DMS79 (cell line): ENCODE results near the gene ZNF148.

Source experiments
- DNase-seq: peaks from one replicate; lab custom pipeline; 2025; lab: John Stamatoyannopoulos, UW

Gene ZNF148

DNA sequence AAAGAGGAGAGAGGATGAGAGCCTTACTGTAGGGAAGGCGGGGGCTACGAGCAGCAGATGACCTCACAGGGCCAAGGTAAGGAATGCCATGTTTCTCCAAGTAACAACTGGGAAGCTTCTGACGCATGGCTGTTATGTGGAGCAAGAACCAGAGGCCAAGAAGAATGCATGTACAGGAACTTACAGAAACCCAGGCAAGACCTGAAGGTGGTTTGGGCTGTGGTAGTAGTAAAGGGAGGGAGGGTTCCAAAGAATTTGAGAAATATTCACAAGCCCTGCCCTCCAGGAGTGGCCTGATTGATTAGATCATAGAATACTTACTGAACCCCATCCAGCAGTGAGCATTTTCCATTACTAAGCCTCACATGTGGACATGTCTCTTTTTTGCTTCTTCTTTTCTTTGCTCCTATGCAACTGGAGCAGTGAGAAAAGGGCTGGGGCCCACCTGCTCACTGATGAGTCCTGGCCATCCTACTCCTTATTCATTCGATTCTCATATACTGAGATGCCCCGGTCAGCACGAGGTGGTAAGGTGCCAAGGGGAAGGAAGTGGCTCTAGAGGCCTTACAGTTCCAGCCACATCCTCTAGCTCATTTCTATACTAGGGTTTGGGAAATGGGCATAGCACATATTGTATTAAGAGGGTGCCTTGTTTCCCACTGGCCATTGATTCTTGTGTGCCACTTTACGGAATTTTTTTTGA is 154.2 kb downstream of the ZNF148 start:
- no peak for DNase-seq

DNA sequence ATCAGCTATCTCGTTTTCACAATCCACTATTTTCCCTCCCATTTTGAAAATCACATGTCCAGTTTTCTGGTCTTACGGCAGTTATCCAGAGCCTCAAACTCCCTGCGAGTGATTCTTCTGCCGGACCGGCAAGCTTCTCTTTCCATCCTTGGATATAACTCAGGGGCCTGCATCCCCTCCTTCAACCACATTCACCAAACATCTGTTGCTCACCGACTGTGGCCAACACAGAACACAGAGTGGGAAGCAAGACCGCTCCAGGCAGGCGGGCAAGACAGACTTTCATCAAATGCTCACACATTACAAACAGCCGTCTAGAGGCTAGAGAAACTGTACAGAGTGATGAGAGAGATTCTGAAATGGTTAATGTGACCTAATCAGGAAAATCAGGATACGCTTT is 154.9 kb downstream of the ZNF148 start:
- no peak for DNase-seq

DNA sequence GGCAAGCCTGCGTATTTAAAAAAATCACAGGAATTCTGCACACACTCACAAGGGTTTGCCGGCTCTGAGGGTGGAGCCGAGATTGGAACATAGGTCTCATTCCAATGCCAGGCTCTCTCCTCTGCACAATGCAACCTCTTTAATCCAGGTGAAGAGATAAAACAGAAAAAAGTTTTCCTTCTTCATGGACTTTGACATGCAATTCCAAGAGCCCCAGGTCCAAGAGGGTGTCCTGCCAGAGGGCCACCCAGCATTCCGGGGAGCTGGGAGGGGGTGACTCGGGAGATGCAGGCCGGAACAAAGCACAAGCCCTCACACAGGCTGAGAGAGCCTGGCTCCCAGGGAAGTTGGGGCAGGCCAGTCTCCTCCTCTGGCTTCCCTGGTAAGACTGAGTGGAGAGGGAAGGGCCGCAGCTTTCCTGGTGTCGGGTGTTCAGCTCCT is 155.8 kb downstream of the ZNF148 start:
- no peak for DNase-seq

DNA sequence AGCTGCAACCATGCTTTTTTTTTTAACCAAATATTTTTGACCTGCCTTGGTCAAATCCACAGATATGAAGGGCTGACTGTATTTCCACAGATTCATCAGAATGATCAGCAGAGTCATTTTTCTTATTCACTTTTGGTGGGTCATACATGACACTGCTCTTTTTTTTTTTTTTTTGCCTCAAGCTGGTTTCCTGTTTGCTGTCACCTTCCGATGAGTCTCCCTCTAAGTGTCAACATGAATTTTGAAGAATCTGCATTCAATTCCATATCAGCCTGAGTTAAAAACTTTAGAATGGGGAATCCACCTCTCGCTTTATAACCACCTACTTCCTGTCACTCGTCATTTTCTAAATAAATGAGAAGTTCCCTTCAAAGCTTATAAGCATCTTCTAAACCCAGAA is 160.4 kb downstream of the ZNF148 start:
- DNase-seq: no peak

DNA sequence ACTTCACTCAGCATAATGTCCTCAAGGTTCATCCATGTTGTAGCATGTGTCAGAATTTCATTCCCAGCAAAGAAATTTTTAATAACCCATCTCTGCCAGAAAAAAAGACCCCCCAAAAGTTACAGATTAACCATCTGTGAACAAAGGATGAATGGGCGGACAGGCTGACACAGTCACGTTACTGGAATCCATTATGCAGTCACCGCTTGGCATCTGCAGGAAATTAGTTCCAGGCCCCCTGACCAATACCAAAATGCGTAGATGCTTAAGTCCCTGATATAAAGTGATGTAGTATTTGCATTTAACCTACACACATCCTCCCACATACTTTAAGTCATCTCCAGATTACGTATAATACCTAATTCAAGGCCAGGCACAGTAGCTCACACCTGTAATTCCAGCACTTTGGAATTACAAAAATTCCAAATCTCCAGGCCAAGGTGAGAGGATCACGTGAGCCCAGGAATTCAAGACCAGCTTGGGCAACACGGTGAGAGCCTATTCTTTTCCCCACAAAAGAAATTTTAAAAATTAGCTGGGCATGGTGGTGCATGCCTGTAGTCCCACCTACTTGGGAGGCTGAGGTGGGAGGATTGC is 161.1 kb downstream of the ZNF148 start:
- DNase-seq: no peak

DNA sequence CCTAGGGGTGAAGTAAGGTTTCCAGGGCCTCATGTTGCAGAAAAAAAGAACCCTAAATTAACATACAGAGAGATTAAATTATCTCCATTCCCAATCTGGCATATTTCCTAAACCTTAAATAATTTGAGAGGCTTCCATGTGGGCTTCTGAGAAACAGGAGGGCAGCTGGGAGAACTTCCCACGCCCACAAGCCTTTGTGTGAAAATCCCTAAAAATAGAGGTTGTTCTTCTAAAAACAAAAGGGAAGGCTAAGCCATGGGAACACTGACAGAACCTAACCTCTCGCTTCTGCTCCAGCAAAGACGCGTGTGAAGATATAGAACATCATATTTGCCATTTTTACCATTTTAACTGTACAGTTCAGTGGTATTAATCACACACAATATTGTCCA is 161.8 kb downstream of the ZNF148 start:
- no peak for DNase-seq

DNA sequence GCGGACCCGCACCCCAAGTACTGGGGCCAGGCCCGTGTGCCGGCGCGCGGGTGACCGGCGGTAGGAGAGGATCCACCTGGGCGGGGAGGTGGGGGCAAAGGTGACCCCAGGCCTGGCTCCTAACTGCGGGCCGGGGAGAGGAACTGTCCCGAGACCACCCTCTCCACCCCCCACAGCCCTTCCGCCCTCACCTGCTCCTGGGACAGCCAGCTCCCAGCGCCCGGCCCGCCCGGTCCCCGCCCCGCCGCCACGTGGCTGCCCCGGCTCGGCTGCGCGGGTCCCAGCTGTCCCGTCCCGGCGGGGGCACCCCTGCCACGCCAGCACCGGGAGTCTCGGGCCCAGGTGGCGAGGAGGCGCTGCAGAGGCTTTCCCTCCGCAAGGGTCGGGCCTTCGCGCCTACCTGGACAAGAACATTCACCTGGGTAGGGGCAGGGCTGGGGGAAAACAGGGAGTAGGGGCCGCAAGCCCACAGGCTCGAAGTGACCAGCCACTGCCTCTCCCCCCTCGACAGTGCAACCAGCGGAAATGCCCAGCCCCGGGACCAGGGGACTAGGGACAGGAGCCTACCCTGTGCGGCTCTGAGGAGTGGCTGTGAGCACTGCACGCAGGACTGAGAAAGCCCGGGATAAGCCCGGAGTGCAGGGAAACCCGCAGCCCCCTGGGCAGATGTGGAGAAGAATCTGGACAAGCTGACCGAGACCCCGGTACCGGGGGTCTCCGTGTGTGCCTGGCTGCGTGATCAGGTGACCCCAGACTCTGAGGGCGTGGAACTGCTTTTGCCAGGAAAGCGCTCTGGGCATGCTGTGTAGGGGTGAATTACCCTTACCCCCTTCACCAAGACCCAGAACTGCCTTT is 162.4 kb downstream of the ZNF148 start, which contains the start of gene SLC12A8:
SLC12A8 (minus strand) TSS at position 240 of the 855 bp plus-strand sequence. CDS start 1,399 bp downstream, outside the sequence.
- DNase-seq: no peak

DNA sequence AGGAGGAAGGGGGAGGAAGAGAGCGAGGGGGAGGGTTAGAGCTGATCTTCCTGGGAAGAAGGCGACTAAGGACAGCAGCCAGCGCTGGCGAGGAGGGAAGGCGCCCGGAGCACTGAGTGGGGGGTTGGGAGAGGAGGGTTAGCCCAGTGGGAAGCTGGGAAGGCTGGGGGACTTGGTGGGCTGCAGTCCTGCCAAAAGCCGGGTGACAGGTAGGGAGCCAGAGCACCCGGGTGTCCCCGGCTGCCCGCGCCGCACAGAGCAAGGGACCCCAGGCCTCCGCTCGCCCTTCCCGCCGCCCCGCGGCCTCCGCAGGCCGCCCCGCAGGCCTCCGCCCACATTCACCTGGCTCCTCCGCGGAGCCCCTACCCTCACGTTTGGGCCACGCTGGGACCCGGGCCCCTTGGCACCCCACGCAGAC is 163.0 kb downstream of the ZNF148 start:
- DNase-seq: no peak

DNA sequence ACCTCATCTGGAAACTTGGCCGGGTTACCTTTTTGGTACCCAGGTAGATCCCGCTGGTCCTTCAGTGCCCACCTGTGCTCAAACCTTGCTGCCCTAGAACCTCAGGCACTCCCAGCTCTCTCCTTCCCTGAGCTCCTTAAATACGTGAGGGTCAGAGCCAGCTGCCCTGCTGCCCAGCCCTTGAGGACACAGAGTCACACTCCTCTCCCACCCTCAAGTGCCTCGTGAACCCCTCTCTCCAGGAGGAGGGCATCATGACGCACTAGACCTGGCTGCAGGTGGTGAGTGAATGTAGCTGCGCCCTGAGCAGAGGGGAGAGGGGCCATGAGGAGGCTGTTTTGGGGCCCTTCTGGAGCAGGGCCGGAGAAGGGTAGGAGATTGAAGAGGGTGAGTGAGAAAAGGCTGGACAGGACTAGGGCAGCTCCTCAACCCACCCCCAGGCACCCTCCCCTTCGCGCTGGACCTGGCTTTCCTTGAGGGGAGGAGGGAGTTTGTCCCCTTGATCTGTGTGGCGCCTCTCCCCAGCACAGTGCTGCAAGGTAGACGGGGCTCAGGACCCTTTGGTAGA is 163.5 kb downstream of the ZNF148 start:
- no peak for DNase-seq

DNA sequence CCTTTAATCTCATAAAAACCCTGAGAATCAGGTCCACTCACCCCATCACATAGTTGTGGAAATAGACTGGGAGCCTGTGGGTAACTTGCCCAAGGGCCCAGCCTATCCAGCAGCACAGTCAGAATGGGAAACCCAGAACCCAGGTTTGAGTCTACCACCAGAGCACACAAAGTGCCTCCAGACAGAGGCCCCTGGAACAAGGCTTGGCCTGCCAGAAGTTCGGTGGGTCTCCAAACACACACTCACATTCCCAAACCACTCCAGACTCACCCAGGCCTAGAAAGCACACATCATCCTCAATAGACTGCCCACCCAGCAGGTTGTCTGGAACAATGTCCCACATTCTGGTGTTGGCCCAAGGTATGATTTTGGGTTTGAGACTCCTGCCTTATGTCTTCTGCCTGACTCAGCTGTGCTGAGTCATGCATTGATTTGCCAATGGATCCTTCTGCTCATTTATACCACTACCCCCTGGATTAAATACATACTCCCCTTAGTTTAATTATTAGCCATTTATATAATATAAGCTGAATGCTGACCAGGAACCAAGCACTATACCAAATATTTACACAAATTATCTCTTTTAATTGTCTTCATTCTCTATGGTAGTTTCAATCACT is 167.1 kb downstream of the ZNF148 start:
- DNase-seq: no peak

DNA sequence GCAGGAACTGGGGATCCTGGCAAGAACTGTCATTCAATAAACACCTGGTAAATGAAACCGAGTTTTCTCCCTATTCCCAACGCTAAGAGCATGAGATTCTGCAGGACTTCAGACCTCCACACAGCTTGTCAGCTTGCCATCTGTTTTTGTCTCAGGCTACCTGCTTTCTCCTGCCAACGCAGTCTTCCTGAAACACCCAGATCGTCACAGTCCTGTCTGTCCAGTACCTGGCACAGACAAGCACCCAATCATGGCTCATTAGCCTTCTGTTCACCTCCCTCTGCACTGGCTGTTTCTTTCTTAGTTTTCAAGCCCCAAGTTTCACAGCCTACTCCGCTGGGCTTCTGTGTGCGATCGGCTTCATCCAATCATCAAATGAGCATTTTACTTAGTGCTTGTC is 167.6 kb downstream of the ZNF148 start:
- no peak for DNase-seq

DNA sequence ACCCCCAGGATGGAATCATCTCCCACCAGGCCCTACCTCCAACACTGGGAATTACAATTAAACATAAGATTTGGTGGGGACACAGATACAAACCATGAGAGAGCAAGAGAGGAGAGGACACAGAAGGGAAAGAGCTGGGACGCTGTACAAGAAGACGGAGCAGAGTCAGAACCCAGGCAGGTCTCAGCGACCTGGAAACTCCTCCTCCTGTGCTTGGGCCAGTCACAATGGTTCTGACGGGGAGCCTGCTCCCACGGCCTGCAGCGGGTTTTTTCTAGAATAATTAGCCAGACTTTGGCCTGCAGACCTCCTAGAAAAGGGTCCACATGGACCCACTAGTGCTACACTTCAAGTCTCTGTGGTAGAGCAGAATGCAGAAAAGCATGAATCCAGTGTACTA is 168.2 kb downstream of the ZNF148 start:
- DNase-seq: no peak

DNA sequence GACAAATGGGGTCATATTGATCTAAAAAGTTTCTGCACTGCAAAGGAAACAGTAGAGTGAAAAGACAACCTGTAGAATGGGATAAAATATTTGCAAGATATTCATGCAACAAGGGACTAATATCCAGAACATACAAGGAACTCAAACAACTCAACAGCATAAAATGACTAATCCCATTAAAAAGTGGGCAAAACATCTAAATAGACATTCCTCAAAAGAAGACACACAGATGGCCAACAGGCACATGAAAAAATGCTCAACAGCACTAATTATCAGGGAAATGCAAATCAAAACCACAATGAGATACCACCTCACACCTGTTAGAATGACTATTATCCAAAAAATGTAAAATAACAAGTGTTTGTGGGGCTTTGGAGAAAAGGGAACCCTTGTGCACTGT is 171.4 kb downstream of the ZNF148 start:
- no peak for DNase-seq

DNA sequence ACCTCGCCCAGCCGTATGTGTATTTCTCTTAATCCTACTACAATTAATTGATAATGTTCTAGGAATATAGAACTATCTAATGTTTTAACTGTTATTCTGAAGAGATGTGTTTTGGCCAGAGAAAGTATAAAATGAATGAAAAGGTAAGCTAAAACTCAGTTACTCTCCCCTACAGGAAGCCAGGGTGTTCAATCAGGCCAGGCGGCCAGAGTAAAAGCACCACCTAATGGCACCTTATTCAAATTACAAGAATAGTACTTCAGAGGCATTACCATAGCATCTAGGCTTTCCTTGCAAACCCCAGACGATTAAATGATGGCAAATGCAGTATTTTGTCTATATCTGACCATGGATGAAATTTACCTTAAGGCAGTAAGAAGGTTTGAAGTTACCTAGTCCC is 172.9 kb downstream of the ZNF148 start:
- DNase-seq: no peak

DNA sequence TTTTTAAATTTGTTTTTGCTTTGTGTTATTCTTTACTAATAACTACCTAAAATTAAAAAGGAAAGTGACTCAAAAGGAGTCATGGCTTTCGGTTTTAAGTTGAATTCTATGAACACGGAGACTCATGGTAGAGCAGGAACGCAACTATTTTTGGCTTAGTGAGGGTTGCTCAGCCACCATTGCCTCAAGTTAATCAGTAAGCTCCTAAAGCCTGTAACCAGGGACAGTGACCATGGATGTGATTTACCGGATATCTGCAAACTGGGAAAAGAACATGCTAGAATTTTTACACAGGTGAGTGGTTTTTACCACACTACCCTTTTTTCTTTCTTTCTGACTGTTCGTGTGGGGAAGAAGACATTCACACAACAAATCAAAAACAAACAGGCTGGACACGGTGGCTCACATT is 174.4 kb downstream of the ZNF148 start:
- no peak for DNase-seq

DNA sequence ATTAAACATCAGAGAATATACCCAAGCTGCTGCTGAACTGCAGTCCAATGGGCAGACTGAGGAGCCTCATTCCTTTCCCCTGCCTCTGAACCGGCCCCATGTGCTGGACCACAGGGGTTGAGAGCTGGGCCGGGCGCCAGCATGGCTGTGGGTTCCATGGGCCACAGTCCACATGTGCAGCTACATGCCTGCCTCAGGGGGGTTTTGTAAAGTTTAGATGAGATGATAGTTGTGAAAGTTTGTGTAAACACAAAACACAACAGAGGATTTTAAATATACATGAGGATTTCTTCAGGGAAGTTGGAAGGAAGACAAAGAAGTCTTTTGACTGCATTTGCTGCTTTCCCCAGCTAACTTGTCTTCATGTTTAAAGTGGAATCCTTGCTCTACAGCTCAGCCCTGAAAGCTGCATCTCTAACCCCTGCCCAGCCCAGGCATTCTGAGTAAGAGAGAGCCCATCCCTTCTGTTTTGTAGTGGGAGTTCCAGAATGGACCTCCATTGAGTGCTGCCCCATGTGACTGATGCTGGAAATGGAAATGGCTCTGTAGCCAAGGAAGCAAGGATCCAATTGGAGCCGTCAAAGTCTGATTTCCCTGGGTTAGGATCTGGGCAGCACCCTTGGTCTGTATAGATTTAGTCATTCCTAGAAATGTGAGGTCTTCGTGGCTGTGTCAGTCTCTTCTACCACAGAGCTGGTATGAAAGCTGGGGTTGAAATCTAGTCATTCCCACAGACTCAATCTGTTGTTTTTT is 180.1 kb downstream of the ZNF148 start:
- no peak for DNase-seq

DNA sequence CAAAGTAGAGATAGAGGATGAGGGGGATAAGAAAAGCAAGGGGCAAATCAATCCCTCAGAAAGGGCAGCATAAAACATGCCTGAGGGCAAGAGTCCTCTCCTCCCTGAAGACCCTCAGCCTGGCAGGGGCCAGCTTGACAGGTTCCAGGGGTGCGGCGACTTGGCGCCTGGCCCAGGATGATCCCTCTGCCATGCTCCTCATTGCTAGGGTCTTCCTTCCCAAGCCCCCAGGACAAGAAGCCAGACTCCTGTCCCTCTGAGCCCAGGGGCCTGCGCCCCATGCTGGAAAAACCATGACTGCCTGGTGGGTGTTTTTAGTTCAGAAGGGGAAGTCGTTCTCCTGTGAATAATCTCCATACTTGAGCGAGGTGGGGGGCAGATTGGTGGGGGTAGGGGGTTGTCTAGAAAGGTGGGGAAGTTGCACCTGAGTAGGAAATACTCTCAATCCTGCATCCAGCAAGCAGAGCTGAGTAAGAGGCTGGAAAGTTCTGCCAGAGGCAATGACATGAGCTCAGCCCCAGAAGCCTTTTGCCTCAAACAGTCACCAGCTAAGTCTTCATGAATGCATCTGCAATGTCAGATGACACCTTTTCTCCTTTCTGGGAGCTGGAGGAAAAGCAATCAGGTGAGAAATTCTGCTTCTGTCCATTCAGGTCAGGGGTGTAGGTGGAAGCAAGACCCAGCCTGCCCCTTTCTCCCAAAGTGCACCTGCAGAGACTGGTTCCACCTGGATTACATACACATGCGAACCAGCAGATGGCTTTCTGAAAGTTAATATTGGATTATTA is 180.9 kb downstream of the ZNF148 start:
- no peak for DNase-seq

DNA sequence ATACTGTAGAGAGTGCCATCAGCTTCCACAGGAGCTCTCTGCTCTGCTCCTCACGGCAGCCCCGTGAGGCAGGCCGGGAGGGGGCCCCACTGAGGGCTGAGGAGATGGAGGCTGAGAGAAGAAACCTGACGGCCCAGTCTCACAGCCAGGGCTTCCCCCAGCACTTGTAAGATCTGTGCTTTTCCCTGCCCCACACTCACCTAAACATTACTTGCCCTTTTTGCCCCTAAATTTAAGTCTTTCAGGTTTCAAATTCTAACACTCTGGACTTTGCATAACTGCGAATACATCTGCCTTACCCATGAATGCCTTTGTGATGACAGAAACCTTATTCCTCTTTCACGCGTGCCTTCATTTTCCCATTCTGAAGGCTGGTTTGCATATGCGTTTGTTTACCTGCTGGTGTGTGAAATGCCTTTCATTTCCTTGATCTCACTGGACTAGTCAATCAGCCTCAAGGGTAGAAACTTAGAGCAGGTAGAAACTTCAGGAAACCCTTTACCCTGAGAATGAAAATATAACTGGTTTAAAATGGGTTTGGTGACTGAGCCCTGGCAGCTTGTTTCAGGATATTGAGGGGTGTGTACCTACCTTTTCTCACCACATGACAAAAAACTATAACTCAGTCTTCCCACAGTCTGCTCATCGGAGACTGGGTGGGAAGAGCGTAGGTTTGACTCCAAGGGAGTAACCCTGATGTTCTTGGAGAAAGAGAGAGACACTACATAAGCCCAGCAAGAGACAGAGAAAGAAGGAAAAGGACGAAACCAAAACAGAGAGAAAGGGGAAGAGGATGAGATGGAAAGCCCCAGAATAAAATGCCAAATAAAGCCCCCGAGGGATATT is 182.7 kb downstream of the ZNF148 start:
- DNase-seq: no peak

DNA sequence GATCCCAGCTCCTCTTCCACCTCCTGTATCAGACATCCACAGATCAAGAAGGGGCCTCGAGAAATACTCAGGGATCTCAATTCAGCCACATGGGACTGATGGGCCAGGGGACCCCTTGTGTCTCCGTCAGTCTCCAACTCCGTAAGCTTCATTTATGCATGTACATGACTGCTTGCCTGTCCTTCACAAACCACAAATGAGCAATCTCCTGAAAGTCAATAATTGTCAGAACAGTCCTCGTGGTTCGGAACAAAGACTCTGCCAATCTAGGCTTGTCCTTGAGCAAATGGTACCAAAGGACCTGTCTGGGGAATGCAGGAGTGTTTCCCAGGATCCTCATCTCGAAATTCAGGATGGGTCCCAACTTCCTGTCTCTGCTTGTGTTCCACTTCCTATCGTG is 183.4 kb downstream of the ZNF148 start:
- no peak for DNase-seq

DNA sequence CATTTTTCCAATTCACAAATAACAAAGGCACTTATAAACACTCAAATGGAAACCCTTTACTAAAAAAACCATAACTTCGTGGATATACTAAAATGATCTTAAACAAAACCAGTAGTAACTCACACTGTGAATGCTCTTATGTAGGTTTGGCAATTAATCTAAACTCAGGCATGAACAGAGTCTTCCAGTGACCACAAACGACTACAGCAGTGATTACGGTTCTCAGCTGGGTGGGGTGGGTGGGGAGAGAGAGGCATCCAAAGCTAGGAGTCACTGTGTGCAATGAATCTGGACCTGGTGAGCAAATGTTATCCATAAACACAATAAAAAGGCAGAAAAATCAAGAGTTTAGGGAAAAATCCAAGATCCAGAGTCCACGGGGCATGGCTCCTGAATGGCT is 183.9 kb downstream of the ZNF148 start:
- no peak for DNase-seq
